Stomach (tissue), 9 donors: Measurements from ENCODE around the gene THEMIS. TPM values are rescaled to one million over a fixed set of nuclear protein-coding genes. Genes with fewer than 3 reads are reported as not detected.

ENCODE experiments used
- DNase-seq, 2 donors: peaks; one replicate each; pipeline versions ENCODE4 v3.0.0 to v3.0.0-alpha.2; 2013 to 2019
- H3K27ac ChIP-seq, 5 donors: fragments of 200-600 bp in 4 of 5; sonication (generic) in 4 of 5; one replicate each; pipeline ENCODE4 v1.5.1; 2013 to 2019; ENCODE audit warnings: mild to moderate bottlenecking in 1 of 5, moderate library complexity in 1 of 5
- H3K27me3 ChIP-seq, 3 donors: fragments of 200-600 bp; sonication (generic); one replicate each; pipeline ENCODE4 v1.5.1; 2017 to 2019; ENCODE audit warnings: mixed run types in 1 of 3
- H3K36me3 ChIP-seq, 4 donors: fragments of 200-600 bp; sonication (generic); 1 replicate in 3 of 4; 2 replicates in 1 of 4; pipeline ENCODE4 v1.5.1; 2016 to 2019
- H3K4me1 ChIP-seq, 4 donors: fragments of 200-600 bp; sonication (generic); one replicate each; pipeline ENCODE4 v1.5.1; 2016 to 2019
- H3K4me3 ChIP-seq, 4 donors: fragments of 200-600 bp; sonication (generic) in 3 of 4; one replicate each; pipeline ENCODE4 v1.5.1; 2016 to 2019; ENCODE audit warnings: mild to moderate bottlenecking in 1 of 4
- H3K9me3 ChIP-seq, 4 donors: fragments of 200-600 bp; sonication (generic); one replicate each; pipeline ENCODE4 v1.5.1; 2016 to 2019
- EP300 ChIP-seq: sonication (generic); formaldehyde crosslinking; IDR thresholded peaks from one replicate; pipeline ENCODE4 v1.6.1; 2017; ENCODE audit warnings: antibody characterized with exemption
- POLR2A ChIP-seq, 4 donors: fragments of 450-650 bp; IDR thresholded peaks; one replicate each; pipeline ENCODE4 v1.6.1; 2016; ENCODE audit warnings: antibody characterized with exemption in 4 of 4, control low read depth in 2 of 4, mild to moderate bottlenecking in 1 of 4, moderate library complexity in 1 of 4
- POLR2AphosphoS5 ChIP-seq, 3 donors: sonication (generic); formaldehyde crosslinking; IDR thresholded peaks; one replicate each; pipeline ENCODE4 v1.6.1; 2016; ENCODE audit warnings: antibody characterized with exemption in 3 of 3
- WGBS, 5 donors: extraction: QIAGEN DNeasy Blood & Tissue Kit in 3 of 5; methylation state at CpG; one replicate each; pipeline versions ENCODE4 v1.1.5 to v1.1.7; 2013 to 2018; 5-methylcytosine and 5-hydroxymethylcytosine counted together
- intact Hi-C: fragments of 100-400 bp; cut with DNase I; formaldehyde crosslinking; loops from one replicate; pipeline ENCODE4 v1.15.1; 2023; ENCODE audit warnings: low total_unique reads
- polyA plus RNA-seq, 3 donors: library from polyadenylated mRNA; stranded (reverse); fragments of 200-250 nt; gene quantifications; one replicate each; pipeline ENCODE4 v1.2.3, GENCODE V29; 2013
- total RNA-seq, 5 donors: library from RNA; depleted of rRNA; stranded (reverse); fragments of >200 nt; gene quantifications; one replicate each; pipeline versions ENCODE4 v1.1.0 to v1.2.3, GENCODE V29; 2014 to 2016
- TF ChIP-seq, protein P1 (sequence below), 7 experiments: fragments of 450-650 bp in 4 of 7; fragments of 200-600 bp in 3 of 7; sonication (generic) in 3 of 7; IDR thresholded peaks; one replicate each; pipeline ENCODE4 v1.5.1; 2016 to 2019; ENCODE audit warnings: antibody characterized with exemption in 7 of 7, control low read depth in 2 of 7, mild to moderate bottlenecking in 1 of 7
- donor health status: healthy with polysubstance abuse.
- donor health status: Bipolar disorder and iron deficiency.
- donor health status: healthy.

The THEMIS gene
- total and polyA plus RNA-seq, 8 donors, result 0.08 to 18.3 (median 0.89) TPM; not detected in 1

DNA sequence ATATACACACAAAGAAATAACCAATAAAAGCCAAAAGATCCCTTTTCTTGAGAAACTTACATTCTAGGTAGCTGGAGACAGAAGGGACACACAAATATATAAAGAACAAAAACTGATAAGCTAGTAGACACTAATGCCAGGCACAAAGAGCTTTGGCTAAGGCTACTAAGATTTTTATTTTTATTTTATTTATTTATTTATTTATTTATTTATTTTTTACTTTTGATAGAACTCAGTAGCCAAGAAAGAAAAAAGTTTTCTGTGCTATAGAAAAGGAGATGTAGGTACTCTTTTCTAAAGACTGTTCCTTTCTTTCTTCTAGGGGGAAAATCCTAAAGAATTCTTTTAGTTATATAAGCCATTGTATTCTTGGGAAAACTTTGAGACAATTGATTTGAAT, 34.1 kb downstream of the THEMIS start:
- H3K36me3 ChIP-seq, result no peaks in the 10 kb centered on the region
- peaks cover 0 to 6% (median 0%) of the 10 kb centered on the region in 4 donors for H3K4me1 ChIP-seq
- no peak for TF ChIP-seq EP300
- no peak for TF ChIP-seq POLR2A (IDR thresholded peaks at IDR 0.05)
- TF ChIP-seq, protein P1, sequence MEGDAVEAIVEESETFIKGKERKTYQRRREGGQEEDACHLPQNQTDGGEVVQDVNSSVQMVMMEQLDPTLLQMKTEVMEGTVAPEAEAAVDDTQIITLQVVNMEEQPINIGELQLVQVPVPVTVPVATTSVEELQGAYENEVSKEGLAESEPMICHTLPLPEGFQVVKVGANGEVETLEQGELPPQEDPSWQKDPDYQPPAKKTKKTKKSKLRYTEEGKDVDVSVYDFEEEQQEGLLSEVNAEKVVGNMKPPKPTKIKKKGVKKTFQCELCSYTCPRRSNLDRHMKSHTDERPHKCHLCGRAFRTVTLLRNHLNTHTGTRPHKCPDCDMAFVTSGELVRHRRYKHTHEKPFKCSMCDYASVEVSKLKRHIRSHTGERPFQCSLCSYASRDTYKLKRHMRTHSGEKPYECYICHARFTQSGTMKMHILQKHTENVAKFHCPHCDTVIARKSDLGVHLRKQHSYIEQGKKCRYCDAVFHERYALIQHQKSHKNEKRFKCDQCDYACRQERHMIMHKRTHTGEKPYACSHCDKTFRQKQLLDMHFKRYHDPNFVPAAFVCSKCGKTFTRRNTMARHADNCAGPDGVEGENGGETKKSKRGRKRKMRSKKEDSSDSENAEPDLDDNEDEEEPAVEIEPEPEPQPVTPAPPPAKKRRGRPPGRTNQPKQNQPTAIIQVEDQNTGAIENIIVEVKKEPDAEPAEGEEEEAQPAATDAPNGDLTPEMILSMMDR (IDR thresholded peaks at IDR 0.05), result no peak
- no peak for TF ChIP-seq POLR2AphosphoS5 (IDR thresholded peaks at IDR 0.05)

DNA sequence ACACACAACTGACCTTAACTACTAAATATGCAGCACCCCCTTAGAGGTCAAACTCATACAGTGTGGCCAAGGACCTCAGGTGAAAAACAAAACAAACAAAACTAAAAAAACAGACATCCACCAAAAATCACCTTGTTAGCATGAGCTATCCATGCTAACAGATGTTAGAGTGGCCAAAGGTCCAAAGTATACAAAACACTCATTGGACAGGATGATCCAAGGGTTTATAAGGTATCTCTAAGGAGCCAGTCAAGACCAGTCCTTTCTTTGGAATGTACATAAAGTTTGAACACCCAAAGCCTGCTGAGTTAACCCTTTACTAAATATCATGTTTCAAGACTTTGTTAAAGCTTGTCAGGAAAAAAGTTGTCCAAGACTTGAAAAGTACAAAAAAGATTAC, 35.8 kb downstream of the THEMIS start:
- Histone ChIP-seq H3K4me1 (peaks cover 0 to 6% (median 0%) of the 10 kb centered on the region in 4 donors), H3K27me3 (no peaks in the 10 kb centered on the region), H3K4me3 (no peak overlapping the region), H3K36me3 (no peaks in the 10 kb centered on the region), H3K27ac (no peak overlapping the region), H3K9me3 (no peaks in the 10 kb centered on the region)
- DNase-seq, result no peak
- intact Hi-C loops, result no loop called here
- TF ChIP-seq EP300 (no peak), POLR2AphosphoS5 (IDR thresholded peaks at IDR 0.05) (no peak), POLR2A (IDR thresholded peaks at IDR 0.05) (no peak)
- TF ChIP-seq, protein P1 (IDR thresholded peaks at IDR 0.05), result no peak

More for the DNA sequence above, 34.1 kb downstream of the THEMIS start:
- intact Hi-C loops, result no loop called here
- H3K4me3 ChIP-seq, result no peak overlapping the region
- H3K27me3 ChIP-seq, result no peaks in the 10 kb centered on the region
- H3K9me3 ChIP-seq, result no peaks in the 10 kb centered on the region
- no peak for DNase-seq
- no peak overlapping the region for H3K27ac ChIP-seq

DNA sequence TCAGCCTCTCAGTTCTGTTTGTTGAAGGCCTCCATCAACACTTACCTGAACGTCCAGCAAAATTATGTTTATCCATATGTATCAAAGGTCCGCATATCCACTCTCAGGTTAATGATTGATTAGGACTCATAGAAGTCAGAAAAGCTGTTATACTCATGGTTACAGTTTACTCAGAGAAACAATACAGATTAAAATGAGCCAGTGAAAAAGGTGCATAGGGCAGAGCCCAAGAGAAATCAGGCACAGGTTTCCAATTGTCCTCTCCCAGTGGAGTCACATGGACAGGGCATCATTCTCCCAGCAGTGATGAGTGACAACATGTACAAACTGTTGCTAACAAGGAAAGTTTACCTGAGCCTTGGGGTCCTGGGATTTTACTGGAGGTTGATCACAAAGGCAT, 36.2 kb downstream of the THEMIS start:
- Histone ChIP-seq H3K9me3 (no peaks in the 10 kb centered on the region), H3K4me3 (no peak overlapping the region), H3K27me3 (no peaks in the 10 kb centered on the region), H3K27ac (no peak overlapping the region), H3K36me3 (no peaks in the 10 kb centered on the region), H3K4me1 (peaks cover 0 to 6% (median 0%) of the 10 kb centered on the region in 4 donors)
- DNase-seq, result peak in 1 of 2 donors; percentile 13
- TF ChIP-seq EP300, result no peak
- no peak for TF ChIP-seq POLR2AphosphoS5 (IDR thresholded peaks at IDR 0.05)
- WGBS, 5 donors, result 19 to 47% (median 38%) methylated on average over 2 of the region's 2 CpGs
- intact Hi-C loops, result no loop called here

DNA sequence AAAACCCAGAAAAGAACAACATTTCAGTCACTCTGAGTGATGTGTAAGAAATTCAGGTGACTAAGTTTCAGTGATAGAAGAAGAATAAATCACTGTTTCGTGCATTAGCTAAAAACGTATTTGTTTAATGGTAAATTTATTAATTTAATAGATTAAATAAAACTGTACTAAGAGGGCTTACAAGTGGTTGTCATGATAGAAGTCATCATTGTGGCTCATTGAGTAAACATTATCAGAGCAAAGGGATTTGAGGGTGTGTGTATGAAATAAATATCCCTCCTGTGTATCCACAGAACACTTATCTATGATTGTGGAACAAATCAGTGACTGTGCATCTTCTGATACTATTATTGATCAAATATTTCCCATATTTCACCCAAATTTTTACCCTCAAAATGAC, 40.1 kb downstream of the THEMIS start:
- DNase-seq, result no peak
- Histone ChIP-seq H3K4me3 (no peak overlapping the region), H3K36me3 (no peaks in the 10 kb centered on the region), H3K27me3 (no peaks in the 10 kb centered on the region), H3K4me1 (peaks cover 0 to 6% (median 0%) of the 10 kb centered on the region in 4 donors), H3K9me3 (no peaks in the 10 kb centered on the region), H3K27ac (no peak overlapping the region)
- no peak for TF ChIP-seq POLR2AphosphoS5 (IDR thresholded peaks at IDR 0.05)
- TF ChIP-seq POLR2A (IDR thresholded peaks at IDR 0.05), result no peak
- TF ChIP-seq, protein P1 (IDR thresholded peaks at IDR 0.05), result no peak
- TF ChIP-seq EP300, result no peak
- 88 to 92% (median 89%) methylated on average over 2 of the region's 2 CpGs for WGBS, 5 donors
- intact Hi-C loops, result no loop called here

DNA sequence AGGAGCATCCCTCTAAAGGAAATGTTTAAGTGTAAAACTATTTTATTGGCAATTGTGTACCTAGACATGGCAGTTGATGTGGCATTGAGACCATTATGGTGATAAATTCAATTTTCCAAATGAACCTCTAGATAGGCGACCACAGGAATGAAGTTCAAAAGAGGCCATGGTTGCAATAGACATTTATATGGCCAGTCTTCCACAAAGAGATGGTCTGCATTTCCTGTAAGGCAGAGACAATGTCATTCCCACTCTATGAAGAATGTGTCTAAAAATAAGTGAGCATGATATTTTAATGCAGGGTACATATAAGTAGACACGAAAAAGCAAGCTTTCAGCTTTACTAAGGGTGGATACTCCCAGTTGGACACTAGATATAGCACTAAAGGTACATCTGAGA, 40.9 kb downstream of the THEMIS start:
- intact Hi-C loops, result no loop called here
- Histone ChIP-seq H3K36me3 (no peaks in the 10 kb centered on the region), H3K4me3 (no peak overlapping the region), H3K4me1 (peaks cover 0 to 1% (median 0%) of the 10 kb centered on the region in 4 donors), H3K27me3 (no peaks in the 10 kb centered on the region), H3K9me3 (no peaks in the 10 kb centered on the region), H3K27ac (no peak overlapping the region)
- no peak for TF ChIP-seq EP300
- WGBS, 5 donors, result 88 to 96% (median 91%) methylated on average over 2 of the region's 2 CpGs
- DNase-seq, result no peak
